ENCODE data around the gene SPP2.

Gene SPP2

GRCh38 chr2:234126146-234126470, 75.6 kb downstream of the SPP2 start:
- Histone ChIP-seq H3K36me3 (ENCODE audit: control insufficient read depth, insufficient read depth, low read length, severe bottlenecking) (no peaks in the 10 kb centered on the region), H3K4me3 (ENCODE audit: low read length) (no peak overlapping the region)
- no peak for DNase-seq (ENCODE audit: low read depth)

More at GRCh38 chr2:234126146-234126470, 75.6 kb downstream of the SPP2 start:
- Histone ChIP-seq H3K27me3 (replicated peaks; ENCODE audit: control insufficient read depth, insufficient read depth, low read length) (no peaks in the 10 kb centered on the region), H3K9ac (ENCODE audit: low read length) (no peak overlapping the region), H3K9me3 (ENCODE audit: control insufficient read depth, low read length) (no peaks in the 10 kb centered on the region), H3K4me1 (ENCODE audit: control insufficient read depth, insufficient read depth, low read length) (peaks cover 5% of the 10 kb centered on the region)

All from adipocyte (in vitro differentiated cells).